Esophagus squamous epithelium (tissue), 5 donors: ENCODE data around the gene TOE1. TPM values are rescaled to one million over a fixed set of nuclear protein-coding genes. Genes with fewer than 3 reads are reported as not detected.
A peak's percentile ranks its signal among the peaks of the same experiment; 100 is the strongest.

Experiments used
- DNase-seq: peaks from one replicate; lab custom pipeline; 2025; lab: John Stamatoyannopoulos, UW
- H3K27ac ChIP-seq, 4 donors: fragments of 200-600 bp; sonication (generic); one replicate each; pipeline ENCODE4 v1.5.1; 2016 to 2019; ENCODE audit warnings: mild to moderate bottlenecking in 1 of 4
- H3K27me3 ChIP-seq, 4 donors: fragments of 200-600 bp; sonication (generic); 1 replicate in 3 of 4; 2 replicates in 1 of 4; pipeline versions ENCODE4 v1.5.1 to v1.6.0; 2017 to 2021; ENCODE audit warnings: antibody characterized with exemption in 1 of 4
- H3K36me3 ChIP-seq, 3 donors: fragments of 200-600 bp; sonication (generic); one replicate each; pipeline ENCODE4 v1.5.1; 2016 to 2019
- H3K4me1 ChIP-seq, 3 donors: fragments of 200-600 bp; sonication (generic); one replicate each; pipeline ENCODE4 v1.5.1; 2017 to 2019
- H3K4me3 ChIP-seq, 4 donors: fragments of 200-600 bp; sonication (generic); 1 replicate in 3 of 4; 2 replicates in 1 of 4; pipeline ENCODE4 v1.5.1; 2016 to 2019; ENCODE audit warnings: mild to moderate bottlenecking in 2 of 4, moderate library complexity in 1 of 4
- H3K9me3 ChIP-seq, 3 donors: fragments of 200-600 bp; sonication (generic); one replicate each; pipeline ENCODE4 v1.5.1; 2016 to 2019
- CTCF ChIP-seq, 6 experiments: fragments of 450-650 bp in 4 of 6; fragments of 200-600 bp in 2 of 6; sonication (generic) in 2 of 6; IDR thresholded peaks; one replicate each; pipeline ENCODE4 v1.5.1; 2016 to 2019; ENCODE audit warnings: antibody characterized with exemption in 6 of 6, mild to moderate bottlenecking in 4 of 6, moderate library complexity in 4 of 6
- POLR2A ChIP-seq, 4 donors: fragments of 450-650 bp; IDR thresholded peaks; one replicate each; pipeline ENCODE4 v1.6.1; 2017; ENCODE audit warnings: antibody characterized with exemption in 4 of 4, mild to moderate bottlenecking in 4 of 4, moderate library complexity in 3 of 4
- WGBS, 2 donors: methylation state at CpG; one replicate each; pipeline ENCODE4 v1.1.5; 2018; 5-methylcytosine and 5-hydroxymethylcytosine counted together
- intact Hi-C: fragments of 100-400 bp; cut with DNase I; formaldehyde crosslinking; loops from one replicate; pipeline ENCODE4 v1.15.0; 2022
- total RNA-seq, 4 donors: library from RNA; depleted of rRNA; stranded (reverse); fragments of >200 nt; gene quantifications; one replicate each; pipeline ENCODE4 v1.1.0, GENCODE V29; 2016
- donor health status: DM: yes; HTN: yes; CAD: no.

TOE1 gene
- total RNA-seq, 4 donors from 2014 or later, result 6.4 to 11.4 (median 9.1) TPM

GRCh38 chr1:45304311-45305081 lies 35.5 kb upstream of the TOE1 start:
- H3K4me3 ChIP-seq, result peak overlapping the region; percentile 67 to 72 (median 69)
- TF ChIP-seq CTCF (IDR thresholded peaks at IDR 0.05), result no peak
- TF ChIP-seq POLR2A (IDR thresholded peaks at IDR 0.05), result no peak
- no peaks in the 10 kb centered on the region for H3K27me3 ChIP-seq
- H3K4me1 ChIP-seq, result peaks cover 7 to 19% (median 8%) of the 10 kb centered on the region in 3 donors
- WGBS, 2 donors, result 5 to 17% methylated on average over 7 to 8 of the region's 15 CpGs
- peak overlapping the region; percentile 91 to 94 (median 92) for H3K27ac ChIP-seq
- no peak for DNase-seq
- intact Hi-C loops, result loop anchor here (5.0 kb wide), 1 partner anchor 292 kb away; the partner anchor contains the start of genes HECTD3 and UROD
- H3K36me3 ChIP-seq, result no peaks in the 10 kb centered on the region
- H3K9me3 ChIP-seq, result no peaks in the 10 kb centered on the region

- no peaks in the 10 kb centered on the region for H3K9me3 ChIP-seq
- H3K27me3 ChIP-seq, result no peaks in the 10 kb centered on the region
- DNase-seq, result no peak
- intact Hi-C loops, result no loop called here
- peaks cover 7 to 19% (median 8%) of the 10 kb centered on the region in 3 donors for H3K4me1 ChIP-seq
- TF ChIP-seq CTCF (IDR thresholded peaks at IDR 0.05), result no peak
- no peak for TF ChIP-seq POLR2A (IDR thresholded peaks at IDR 0.05)
- H3K36me3 ChIP-seq, result no peaks in the 10 kb centered on the region
- no peak overlapping the region for H3K4me3 ChIP-seq
- 85 to 86% methylated on average over 10 of the region's 10 CpGs for WGBS, 2 donors
- peak overlapping the region in 1 of 4 donors; percentile 92 for H3K27ac ChIP-seq
Observed at GRCh38 chr1:45305231-45305630, 34.7 kb upstream of the TOE1 start.

GRCh38 chr1:45306319-45306718 lies 33.7 kb upstream of the TOE1 start:
- intact Hi-C loops, result no loop called here

GRCh38 chr1:45306905-45307304 lies 33.1 kb upstream of the TOE1 start:
- Histone ChIP-seq H3K27me3 (no peaks in the 10 kb centered on the region), H3K9me3 (no peaks in the 10 kb centered on the region), H3K4me3 (no peak overlapping the region), H3K4me1 (peaks cover 7 to 19% (median 8%) of the 10 kb centered on the region in 3 donors), H3K27ac (no peak overlapping the region), H3K36me3 (no peaks in the 10 kb centered on the region)
- intact Hi-C loops, result no loop called here
- TF ChIP-seq POLR2A (IDR thresholded peaks at IDR 0.05) (no peak), CTCF (IDR thresholded peaks at IDR 0.05) (no peak)
- no peak for DNase-seq
- WGBS, 2 donors, result 65 to 78% methylated on average over 3 of the region's 3 CpGs

More at GRCh38 chr1:45306319-45306718, 33.7 kb upstream of the TOE1 start:
- Histone ChIP-seq H3K36me3 (no peaks in the 10 kb centered on the region), H3K9me3 (no peaks in the 10 kb centered on the region), H3K27me3 (no peaks in the 10 kb centered on the region), H3K4me3 (no peak overlapping the region), H3K27ac (no peak overlapping the region), H3K4me1 (peaks cover 7 to 19% (median 8%) of the 10 kb centered on the region in 3 donors)
- TF ChIP-seq POLR2A (IDR thresholded peaks at IDR 0.05) (no peak), CTCF (IDR thresholded peaks at IDR 0.05) (no peak)
- WGBS, 2 donors, result 41 to 51% methylated on average over 8 of the region's 8 CpGs
- DNase-seq, result no peak

- no peak for DNase-seq
- Histone ChIP-seq H3K27me3 (no peaks in the 10 kb centered on the region), H3K9me3 (no peaks in the 10 kb centered on the region), H3K4me3 (no peak overlapping the region), H3K36me3 (no peaks in the 10 kb centered on the region), H3K4me1 (no peaks in the 10 kb centered on the region), H3K27ac (no peak overlapping the region)
- intact Hi-C loops, result no loop called here
- 66 to 79% methylated on average over 3 of the region's 3 CpGs for WGBS, 2 donors
- TF ChIP-seq POLR2A (IDR thresholded peaks at IDR 0.05), result no peak
- no peak for TF ChIP-seq CTCF (IDR thresholded peaks at IDR 0.05)
Observed at GRCh38 chr1:45314266-45314665, 25.7 kb upstream of the TOE1 start.
